ENCODE results near the gene HMG20A.
"Not testable (repeated sequence)": the region's sequence is repeated elsewhere in the genome, so short reads cannot be mapped to it uniquely, and the experiment has no call there.

Gene HMG20A

DNA sequence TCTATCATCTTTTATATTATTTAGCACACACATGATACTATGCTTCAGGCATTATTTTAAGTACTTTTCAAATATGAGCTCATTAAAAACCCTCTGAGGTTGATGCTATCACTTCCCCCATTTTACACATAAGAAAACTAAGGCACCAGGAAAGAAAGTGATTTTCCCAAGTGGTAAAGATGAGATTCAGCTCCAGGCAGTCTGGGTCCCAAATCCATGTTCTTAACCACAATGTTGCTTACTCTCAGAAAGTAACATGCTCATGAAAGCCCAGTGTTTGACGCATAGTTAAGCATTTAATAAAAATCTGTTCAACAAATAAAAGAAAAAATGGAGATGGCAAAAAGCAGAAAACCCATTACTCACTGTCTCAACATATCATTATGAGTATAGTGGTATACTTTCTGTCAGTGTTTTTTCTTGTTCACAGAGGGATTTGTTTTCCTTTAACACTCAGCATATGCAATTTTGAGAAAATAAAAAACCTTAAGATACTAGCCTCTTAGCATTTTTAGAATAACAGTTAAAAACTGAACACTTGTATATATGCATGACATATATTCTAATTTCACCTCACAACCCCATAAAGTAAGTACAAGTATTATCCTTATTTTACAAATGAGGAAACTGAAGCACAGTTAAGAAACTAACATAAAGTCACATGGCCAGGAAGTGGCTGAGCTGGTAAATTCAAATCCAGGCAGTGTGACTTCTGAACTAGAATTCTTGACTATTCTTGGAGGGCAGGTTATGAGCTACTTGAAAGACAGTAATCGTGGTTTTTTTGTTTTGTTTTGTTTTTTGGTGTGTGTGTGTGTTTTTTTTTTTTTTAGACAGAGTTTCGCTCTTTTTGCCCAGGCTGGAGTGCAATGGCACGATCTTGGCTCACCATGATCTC lies 11.2 kb upstream of the HMG20A start:
- DNase-seq (ENCODE audit: low read depth): no peak

DNA sequence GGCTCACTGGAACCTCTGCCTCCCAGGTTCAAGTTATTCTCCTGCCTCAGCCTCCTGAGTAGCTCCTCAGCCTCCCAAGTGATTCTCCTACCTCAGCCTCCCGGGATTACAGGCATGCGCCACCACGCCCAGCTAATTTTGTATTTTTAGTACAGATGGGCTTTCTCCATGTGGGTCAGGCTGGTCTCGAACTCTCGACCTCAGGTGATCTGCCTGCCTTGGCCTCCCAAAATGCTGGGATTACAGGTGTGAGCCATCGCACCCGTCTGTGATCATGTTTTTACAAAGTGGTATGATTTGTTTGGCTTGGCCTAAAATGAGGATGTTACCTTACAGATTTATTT lies 10.6 kb upstream of the HMG20A start:
- not testable (repeated sequence) for DNase-seq (ENCODE audit: low read depth)

DNA sequence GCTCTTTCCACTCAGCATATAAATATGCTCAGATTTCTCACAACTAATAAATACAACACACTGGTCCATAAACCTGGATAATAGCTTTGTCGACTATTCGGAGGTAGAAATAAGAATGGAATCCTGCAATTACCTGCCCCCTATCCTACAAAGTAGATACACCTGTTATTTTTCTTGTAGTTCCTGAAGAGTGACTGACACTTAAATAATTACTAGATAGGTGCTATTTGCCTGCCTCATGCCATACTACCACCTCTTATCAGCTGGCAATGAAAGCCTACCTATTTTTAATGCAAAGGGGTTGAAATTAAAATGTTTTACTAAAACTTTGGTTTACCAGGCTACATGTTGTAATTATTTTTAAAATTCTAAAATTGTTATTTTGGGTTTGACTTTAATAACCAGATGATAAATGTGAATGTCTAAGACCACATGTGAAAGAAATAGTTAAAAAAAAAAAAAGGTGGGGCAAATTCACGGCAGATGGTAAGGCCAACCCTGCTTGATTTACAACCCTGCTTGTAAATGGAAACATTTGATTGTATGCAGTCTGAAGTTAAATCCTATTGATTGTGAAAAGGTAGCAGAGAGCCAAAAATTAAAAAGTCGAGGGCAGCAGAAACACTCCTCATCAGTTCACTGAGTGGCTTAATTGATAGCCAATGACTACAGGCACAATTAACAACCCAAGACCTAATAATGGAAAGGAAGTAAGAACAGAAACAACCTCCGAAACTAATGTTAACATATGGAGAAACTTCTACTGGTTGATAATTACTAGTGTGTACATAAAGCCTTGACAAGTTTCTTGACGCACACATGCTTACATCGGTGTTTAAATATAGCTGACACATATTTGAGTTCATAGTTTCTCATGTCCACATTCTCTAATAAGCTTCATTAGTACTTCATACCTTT lies 9.7 kb upstream of the HMG20A start:
- DNase-seq (ENCODE audit: low read depth): no peak

DNA sequence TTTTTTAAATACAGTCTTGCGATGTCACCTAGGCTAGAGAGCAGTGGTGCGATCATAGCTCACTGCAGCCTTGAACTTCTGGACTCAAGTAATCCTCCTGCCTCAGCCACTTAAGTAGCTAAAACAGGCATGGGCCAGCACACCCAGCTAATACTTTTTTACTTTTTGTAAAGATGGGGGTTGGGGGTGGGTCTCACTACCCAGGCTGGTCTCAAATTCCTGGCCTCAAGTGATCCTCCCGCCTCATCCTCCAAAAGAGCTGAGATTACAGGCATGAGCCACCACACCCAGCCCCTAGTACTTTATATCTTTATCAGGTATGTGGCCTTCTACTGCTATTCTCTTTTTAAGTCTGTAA lies 9.1 kb upstream of the HMG20A start:
- no peak for DNase-seq (ENCODE audit: low read depth)

DNA sequence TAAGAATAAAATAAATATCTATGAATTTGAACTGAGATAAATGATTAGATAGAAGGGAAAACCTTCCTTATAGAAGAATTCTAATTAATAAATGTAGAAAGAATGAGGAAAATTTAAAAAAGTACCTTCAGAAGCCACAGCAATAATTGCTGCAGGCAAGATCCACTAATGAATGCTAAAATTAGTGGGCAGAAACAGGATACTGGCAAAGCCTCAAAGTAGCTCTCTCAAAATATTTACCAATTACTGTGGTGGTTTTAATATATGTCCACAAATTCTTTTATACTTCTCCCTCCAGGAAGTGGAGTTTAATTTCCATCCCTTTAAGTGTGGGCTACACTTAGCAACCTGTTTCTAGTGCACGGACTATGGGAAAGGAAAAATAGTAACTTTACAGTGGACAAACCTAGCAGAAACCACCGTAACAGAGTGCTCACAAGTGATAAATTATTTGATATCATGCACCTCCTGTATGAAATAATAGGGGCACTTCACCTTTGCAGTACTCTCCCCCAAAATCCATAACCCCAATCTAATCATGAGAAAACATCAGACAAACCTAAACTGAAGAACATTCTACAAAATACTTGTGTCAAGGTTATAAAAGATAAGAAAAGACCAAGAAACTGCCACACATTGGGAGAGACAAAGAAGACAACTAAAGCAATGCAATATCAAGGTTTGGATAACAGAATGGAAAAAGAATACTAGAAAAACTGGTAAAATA lies 7.6 kb upstream of the HMG20A start:
- no peak for DNase-seq (ENCODE audit: low read depth)

DNA sequence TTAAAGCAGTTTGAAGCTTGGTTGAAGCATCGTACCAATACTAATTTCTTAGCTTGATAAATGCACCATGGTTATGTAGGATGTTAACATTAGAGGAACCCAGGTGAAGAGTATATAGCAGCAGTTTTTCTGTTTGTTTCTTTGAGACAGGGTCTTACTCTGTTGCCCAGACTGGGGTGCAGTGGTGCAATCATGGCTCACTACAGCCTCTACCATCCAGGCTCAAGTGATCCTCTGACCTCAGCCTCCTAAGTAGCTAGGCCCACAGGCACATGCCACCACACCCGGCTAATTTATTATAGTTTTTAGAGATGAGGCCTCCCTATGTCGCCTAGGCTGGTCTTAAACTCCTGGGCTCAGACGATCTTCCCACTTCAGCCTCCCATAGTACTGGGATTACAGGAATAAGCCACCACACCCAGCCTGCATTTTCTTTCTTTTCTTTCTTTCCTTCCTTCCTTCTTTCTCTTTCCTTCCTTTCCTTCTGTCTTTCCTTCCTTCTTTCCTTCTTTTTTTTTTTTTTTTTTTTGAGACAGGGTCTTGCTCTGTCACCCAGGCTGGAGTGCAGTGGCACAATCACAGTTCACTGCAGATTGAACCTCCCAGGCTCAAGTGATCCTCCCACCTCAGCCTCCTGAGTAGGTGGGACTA lies 6.9 kb upstream of the HMG20A start:
- DNase-seq (ENCODE audit: low read depth): no peak

DNA sequence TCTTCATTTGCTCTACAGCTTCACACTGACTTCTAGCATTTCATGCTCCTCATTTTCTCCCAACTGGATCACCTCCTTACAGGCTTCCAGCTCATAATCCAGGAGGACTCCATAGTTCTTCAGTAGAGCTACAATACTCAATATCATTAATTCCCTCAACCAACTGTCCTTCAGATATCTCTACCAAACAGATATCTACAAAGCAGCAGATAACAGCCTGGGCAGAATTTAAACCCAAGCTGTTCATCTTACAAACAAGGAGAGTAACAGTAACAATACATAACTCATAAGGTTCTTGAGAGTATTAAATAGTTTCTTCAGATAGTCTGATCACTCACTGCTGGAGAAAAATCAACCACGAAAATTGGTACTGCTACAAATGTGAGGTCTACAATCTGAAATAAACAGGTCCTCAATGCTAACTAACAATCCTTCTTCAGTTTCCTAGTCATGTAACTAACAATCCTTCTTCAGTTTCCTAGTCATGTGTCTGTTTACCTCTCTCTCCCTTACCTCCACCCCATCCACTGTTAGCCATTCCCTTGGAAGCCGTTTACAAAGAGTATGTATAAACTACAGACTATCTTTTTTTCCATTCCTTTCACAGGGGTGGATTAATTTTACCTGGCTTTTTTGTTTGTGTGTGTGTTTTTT lies 5.8 kb upstream of the HMG20A start:
- DNase-seq (ENCODE audit: low read depth): no peak

DNA sequence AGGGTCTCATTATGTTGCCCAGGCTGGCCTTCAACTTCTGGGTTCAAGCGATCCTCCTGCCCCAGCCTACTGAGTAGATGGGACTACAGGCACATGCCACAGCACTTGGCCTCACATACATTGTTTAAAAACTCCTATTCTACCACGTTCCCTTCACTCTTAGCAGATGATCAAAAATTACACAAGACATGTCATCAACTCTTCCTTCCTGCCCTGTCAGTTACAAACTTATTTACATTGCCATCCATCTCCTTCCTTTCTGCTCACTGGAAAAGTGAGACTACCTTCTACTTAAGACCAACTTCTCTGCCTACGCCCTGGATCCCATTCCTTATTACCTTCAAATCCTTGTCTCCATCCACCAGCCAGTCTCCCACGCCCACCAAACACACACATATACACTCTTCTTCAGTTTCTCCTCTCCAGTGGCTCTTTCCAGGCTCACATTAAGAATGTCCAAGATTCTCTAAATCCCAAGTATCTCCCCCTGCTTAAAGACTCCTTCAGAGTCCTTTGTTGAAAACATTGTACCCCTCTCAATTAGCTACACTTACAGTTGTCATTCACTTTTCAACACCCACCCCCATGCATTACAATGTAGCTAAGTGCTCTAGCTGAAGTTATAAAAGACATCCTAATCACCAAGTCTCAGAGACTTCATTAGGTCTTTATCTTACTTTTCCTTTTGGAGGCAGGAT lies 5.1 kb upstream of the HMG20A start:
- DNase-seq (ENCODE audit: low read depth): no peak

DNA sequence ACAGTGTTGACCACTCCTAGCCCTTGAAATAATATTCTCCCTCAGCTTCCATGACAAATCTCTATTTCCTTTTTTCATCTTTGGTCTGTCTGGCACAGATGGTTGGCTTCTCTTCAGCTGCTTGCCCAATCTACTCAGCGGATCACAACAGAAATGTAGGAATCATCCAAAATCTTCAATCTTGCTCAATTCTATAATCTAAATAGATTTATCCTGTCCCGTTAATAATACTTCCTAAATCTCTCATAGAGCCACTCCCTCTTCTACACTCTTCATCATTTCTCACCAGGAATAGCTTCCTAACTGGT lies 4.6 kb upstream of the HMG20A start:
- DNase-seq (ENCODE audit: low read depth): no peak

DNA sequence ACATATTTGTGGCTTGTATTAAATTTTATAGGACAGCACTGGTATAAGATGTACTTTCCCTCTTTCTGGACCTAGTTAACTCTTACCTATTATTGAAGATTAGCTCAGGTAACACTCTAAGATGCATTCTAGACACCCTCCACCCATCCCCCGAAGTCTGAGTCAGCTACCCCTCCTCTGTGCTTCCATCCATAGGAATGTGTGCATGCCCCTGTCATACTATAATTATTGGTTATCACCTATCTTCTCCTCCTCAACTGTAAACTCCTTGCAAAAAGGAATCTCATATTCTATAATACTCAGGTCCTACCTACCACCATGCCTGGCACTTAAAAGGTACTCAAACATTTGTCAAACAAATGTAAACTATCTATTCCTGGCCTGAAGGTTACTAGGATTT lies 3.7 kb upstream of the HMG20A start:
- DNase-seq (ENCODE audit: low read depth): no peak

DNA sequence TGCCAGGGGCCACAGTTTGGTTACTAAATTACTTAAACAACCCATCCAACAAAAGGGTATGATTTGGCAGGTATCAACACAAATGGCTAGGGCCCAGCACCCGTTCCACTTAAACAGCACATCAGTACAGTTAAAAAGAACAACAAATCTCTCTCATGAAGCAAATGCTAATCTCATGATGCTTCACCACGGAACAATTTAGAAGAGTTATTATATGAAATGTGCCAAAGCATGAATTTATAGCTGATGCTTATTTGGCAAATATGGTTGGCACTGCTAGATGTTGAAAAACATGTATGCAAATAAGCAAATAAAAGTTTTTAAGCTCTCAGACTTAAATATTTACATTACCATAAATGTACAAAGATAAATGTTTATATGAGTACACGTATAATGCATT lies 3.1 kb upstream of the HMG20A start:
- no peak for DNase-seq (ENCODE audit: low read depth)

DNA sequence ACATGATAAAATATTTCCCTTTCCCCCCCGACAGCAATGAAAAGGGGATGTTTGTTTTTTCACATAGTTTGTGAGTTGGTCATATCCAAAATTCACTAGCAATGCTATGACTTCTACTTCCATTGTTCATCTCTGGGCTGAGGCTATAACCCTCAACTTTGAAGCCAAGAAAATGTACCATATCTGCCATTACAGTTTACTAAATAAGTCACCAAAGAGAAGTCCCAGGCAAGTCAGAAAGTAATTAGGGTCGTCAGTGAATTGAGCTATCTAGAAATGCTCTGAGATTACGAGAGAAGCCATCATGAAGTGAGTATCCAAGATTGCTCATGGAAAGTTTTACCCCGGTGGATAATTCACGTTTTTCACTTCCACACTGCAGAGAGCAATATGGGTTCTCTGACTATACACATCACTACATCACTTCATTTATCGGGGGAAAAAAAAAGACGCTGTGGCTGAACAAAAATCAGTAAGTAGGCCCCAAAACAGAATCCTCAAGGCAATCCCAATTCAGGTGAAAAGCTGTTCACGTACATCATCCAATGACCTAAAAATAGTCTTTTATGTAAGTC lies 2.2 kb upstream of the HMG20A start:
- no peak for DNase-seq (ENCODE audit: low read depth)

DNA sequence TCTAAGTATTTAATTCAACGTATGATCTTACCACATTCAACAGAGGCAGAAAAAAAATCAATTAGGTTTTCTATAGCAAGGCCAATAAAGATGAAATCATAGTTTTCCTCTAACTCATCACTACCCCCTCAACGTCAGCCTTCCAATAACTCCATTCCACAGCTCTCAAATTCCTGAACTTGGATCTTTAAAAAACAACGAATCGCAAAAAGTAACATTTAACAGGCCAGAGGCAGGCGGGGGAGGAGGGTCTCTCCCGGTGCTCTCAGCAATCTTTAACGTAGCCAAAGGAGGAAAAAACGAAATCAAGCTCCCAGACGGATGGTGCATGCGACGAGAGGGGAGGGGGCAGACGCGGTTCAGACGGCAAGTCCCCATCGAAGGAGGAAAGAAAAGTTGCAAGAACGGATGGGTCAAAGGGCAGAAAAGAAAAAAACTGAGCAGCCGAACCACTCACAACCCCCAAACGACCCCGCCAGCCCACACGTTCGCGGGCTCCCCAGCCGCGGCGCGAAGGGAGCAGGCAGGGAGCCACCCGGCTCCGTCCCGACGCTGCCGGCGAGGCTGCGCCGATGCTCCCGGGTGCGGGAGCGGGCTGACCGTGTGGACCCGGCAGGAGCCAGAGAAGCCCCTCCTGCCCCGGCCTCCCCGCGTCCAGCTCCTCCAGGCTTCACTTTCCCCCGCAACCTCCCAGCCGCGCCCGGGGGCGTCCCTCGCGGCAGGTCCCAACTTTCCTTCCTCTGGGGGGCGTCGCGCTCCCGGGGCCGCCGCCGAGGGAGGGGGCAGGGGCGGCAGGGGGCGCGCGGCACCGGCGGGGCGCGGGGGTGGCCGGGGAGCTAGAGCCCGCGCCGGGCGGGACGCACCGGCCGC lies 1.5 kb upstream of the HMG20A start:
- peak; percentile 11 for DNase-seq (ENCODE audit: low read depth)

DNA sequence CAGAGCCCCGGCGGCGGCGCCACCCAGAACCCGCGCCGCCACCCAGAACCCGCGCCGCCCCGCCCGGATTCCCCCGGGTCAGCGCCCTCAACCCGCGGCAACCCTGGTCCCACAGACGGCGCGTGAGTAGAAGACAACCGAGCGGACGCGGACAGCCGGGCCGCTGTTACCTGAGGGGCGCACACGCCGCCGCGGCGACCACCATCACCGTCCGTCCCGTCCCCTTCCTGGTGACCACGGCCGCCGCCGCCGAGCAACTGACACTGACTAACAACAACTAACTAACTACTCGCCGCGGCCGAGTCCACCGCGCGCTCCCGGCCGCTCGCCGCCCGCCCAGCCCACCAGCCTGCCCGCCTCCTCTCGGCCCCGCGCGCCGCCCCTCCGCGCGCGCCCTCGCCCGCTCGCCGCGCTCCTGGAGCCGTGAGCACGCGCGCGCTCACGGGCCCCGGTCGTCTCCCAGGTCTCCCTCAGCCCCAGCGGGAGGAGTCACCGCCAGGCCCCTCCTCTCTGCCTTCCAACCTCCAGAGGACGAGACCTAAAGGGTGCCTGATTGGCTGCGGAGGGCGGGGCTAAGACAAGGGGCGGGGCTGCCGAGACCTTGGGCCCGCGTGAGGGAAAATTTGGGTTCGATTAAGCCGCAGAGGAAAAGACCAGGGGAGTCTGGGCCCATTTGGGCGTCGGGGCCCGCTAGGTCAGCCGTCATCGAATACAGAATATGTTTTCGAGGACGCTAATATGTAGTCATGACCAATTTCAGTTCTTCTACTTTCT lies 665 bp upstream of the HMG20A start, which contains the start of gene PEAK1:
TSS of gene PEAK1 (minus strand) at position 269 of the 774 bp plus-strand sequence. CDS start 238,178 bp downstream, outside the sequence.
- DNase-seq (ENCODE audit: low read depth): peak; percentile 100

DNA sequence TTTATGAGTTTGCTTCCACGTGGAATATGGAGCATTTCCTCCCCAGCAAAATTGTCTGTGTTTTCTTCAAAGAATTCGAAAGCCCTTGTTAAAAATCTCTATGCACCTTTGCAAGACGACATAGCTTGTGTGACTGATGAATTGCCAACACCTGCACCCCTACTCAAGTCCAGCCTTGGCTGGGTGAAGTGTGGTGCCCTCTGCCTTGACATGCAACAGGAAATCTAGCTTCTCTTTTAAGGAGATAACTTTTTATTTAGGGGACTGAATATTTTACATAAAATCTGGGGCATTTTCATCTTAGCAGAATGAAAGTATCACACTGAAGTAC lies 647 bp downstream of the HMG20A start:
- DNase-seq (ENCODE audit: low read depth): no peak

DNA sequence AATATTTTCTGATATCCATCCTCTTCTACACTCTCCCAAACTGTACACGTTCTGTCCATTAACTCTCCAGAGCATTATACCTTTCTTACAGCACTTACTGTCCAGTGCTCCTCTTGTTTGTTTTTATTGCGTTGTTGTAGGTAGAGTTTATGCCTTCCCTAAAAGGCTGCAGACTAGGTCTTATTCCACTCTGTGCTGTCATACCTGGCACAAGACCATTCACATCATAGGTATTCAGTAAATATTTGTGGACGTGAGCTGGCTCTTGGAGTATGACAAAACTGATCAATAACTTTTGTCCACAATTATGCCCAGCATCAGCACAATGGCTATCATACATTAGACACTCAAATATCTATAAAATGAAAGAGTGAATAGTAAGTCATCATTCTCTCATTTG lies 4.4 kb downstream of the HMG20A start:
- no peak for DNase-seq (ENCODE audit: low read depth)

DNA sequence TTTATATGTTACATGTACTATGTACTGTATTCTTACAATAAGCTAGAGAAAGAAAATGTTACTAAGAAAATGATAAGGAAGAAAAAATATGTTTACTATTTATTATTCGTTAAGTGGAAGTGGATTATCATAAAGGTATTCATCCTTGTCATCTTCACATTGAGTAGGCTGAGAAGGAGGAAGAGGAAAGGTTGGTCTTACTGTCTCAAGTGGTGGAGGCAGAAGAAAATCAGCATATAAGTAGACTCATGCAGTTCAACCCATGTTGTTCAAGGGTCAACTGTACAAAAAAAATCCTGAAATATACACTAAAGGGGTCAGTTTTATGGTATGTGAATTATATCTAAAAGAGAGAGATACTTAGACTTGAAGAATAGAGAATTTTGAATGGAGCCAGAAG lies 5.7 kb downstream of the HMG20A start:
- DNase-seq (ENCODE audit: low read depth): no peak

DNA sequence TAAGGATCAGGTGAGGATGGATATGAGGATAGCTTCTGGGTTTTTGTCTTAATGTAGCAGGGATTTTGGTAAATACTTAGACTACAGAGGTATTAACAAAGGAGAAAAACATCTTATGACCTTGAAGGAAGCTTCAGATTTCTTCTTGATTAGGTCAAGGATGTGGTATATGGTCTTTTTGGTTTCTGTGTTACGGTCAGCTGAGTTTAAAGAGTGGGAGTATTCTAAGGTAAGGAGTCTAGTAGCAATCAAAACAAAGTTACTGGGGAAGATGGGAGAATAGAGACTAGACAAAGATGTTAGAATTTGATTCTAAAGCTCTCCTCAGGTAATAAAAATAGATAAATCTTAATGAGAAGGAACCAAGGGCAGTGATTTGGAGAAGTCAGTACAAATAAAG lies 6.2 kb downstream of the HMG20A start:
- no peak for DNase-seq (ENCODE audit: low read depth)

DNA sequence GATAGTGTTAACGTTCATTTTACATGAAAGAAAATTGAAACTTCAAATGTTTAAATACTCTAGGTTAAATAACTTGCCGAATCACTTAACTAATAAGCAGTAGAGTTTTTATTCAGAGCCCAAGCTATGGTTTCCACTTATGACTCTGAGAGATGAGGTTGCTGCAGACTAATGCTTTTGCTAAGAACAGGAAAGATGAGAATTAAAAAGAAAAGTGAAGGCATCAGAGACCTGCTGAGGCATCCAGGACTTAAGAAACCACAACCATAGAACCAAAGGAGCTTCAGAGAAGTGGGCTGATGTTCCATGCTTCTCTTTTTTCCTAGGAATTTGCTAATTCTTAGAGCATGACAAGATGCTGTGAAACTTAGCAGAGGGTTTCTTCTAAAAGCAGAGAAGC lies 9.5 kb downstream of the HMG20A start:
- DNase-seq (ENCODE audit: low read depth): no peak
